Eye (tissue), 1 donor: ENCODE results near the gene GBA2.
A peak's percentile ranks its signal among the peaks of the same experiment; 100 is the strongest.

Experiments
- DNase-seq: peaks from one replicate; pipeline ENCODE4 v3.0.0-alpha.2; 2015

GBA2 gene

GRCh38 chr9:35748858-35749514, at the start of gene GBA2, which contains the start of gene RGP1:
Gene GBA2, minus strand, starts transcription at chr9:35749228. Its CDS starts 524 bp downstream, at chr9:35748704.
Gene RGP1, plus strand, starts transcription at chr9:35749287. Its CDS starts 469 bp downstream, at chr9:35749756.
- DNase-seq, result peak; percentile 87

GRCh38 chr9:35797311-35798109, 48.5 kb upstream of the GBA2 start:
- DNase-seq, result no peak

- no peak for DNase-seq
These were observed 46.7 kb upstream of the GBA2 start for GRCh38 chr9:35795695-35796094.

GRCh38 chr9:35793461-35793860, 44.4 kb upstream of the GBA2 start:
- peak; percentile 56 for DNase-seq

- no peak for DNase-seq
These were observed 43.8 kb upstream of the GBA2 start for GRCh38 chr9:35792826-35793225.

- DNase-seq, result no peak
These were observed 43.2 kb upstream of the GBA2 start for GRCh38 chr9:35792024-35792813.

- peak; percentile 59 for DNase-seq
These were observed 42.4 kb upstream of the GBA2 start, which contains the start of gene NPR2 for GRCh38 chr9:35791297-35791921. Gene NPR2, plus strand, starts transcription at chr9:35791591. Its CDS starts 818 bp downstream, at chr9:35792409.

GRCh38 chr9:35790385-35791296, 41.6 kb upstream of the GBA2 start:
- DNase-seq, result peak; percentile 96

- no peak for DNase-seq
These were observed 41.0 kb upstream of the GBA2 start for GRCh38 chr9:35790025-35790384.

- no peak for DNase-seq
These were observed 40.5 kb upstream of the GBA2 start for GRCh38 chr9:35789541-35789940.

GRCh38 chr9:35783418-35783817, 34.4 kb upstream of the GBA2 start:
- no peak for DNase-seq

- DNase-seq, result no peak
These were observed 32.0 kb upstream of the GBA2 start for GRCh38 chr9:35781066-35781465.

- DNase-seq, result no peak
These were observed 29.5 kb upstream of the GBA2 start for GRCh38 chr9:35778496-35778895.

GRCh38 chr9:35776018-35776417, 27.0 kb upstream of the GBA2 start:
- no peak for DNase-seq

- no peak for DNase-seq
These were observed 26.0 kb upstream of the GBA2 start for GRCh38 chr9:35774907-35775635.

GRCh38 chr9:35771943-35772342, 22.9 kb upstream of the GBA2 start:
- no peak for DNase-seq

GRCh38 chr9:35771534-35771933, 22.5 kb upstream of the GBA2 start:
- peak; percentile 62 for DNase-seq

GRCh38 chr9:35771075-35771433, 22.0 kb upstream of the GBA2 start:
- no peak for DNase-seq

- DNase-seq, result no peak
These were observed 20.7 kb upstream of the GBA2 start for GRCh38 chr9:35769763-35770162.

- DNase-seq, result no peak
These were observed 18.4 kb upstream of the GBA2 start for GRCh38 chr9:35767458-35767857.

- DNase-seq, result no peak
These were observed 18.0 kb upstream of the GBA2 start for GRCh38 chr9:35766997-35767396.
